ENCODE results near the gene N4BP2L1.
"Not testable (repeated sequence)": the region's sequence is repeated elsewhere in the genome, so short reads cannot be mapped to it uniquely, and the experiment has no call there.

N4BP2L1 gene

DNA sequence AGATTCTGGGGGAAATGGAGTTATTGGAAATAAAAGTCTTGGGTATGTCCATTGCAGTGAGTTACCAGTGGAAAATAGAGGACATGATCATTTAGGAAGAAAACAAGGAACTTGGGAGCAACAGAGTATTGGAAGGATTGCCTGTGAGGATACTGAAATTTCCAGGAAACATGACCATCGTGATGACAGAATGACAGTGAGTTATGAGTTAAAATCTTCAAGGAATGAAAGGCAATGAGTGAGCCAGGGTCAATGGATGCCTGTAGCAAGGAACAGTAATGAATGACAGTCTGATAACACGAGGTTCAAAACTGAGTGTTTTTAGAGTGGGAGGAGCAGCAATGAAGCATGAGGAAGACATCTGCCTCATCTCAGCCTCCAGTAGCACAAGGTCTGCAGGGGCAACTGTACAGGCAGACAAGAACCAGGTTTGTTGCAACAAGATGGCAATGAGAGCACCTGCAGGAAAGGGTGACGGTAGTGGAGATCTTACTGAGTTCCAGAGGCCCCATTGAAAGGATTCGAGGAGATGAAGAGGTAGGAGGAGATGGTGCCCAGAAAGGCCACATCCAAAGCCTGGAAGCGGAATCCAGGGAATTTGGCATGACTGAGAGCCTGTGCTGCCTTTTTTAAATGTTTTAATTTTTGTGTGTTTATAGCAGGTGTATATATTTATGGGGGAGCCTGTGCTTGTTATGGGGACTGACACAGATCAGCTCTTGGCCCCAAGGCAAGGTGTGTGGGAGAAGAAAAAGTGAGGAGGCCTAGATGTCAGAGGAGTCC, 43.9 kb downstream of the N4BP2L1 start:
- in situ Hi-C loops (cut with MboI; ENCODE audit: low sequenced_read_pairs, unreplicated experiment): no loop called here
- TF ChIP-seq, protein P1, sequence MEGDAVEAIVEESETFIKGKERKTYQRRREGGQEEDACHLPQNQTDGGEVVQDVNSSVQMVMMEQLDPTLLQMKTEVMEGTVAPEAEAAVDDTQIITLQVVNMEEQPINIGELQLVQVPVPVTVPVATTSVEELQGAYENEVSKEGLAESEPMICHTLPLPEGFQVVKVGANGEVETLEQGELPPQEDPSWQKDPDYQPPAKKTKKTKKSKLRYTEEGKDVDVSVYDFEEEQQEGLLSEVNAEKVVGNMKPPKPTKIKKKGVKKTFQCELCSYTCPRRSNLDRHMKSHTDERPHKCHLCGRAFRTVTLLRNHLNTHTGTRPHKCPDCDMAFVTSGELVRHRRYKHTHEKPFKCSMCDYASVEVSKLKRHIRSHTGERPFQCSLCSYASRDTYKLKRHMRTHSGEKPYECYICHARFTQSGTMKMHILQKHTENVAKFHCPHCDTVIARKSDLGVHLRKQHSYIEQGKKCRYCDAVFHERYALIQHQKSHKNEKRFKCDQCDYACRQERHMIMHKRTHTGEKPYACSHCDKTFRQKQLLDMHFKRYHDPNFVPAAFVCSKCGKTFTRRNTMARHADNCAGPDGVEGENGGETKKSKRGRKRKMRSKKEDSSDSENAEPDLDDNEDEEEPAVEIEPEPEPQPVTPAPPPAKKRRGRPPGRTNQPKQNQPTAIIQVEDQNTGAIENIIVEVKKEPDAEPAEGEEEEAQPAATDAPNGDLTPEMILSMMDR (IDR thresholded peaks at IDR 0.05; ENCODE audit: borderline replicate concordance, control extremely low read depth, extremely low read depth, insufficient read depth, missing control alignments): no peak
- DNase-seq (ENCODE audit: low spot score): no peak

DNA sequence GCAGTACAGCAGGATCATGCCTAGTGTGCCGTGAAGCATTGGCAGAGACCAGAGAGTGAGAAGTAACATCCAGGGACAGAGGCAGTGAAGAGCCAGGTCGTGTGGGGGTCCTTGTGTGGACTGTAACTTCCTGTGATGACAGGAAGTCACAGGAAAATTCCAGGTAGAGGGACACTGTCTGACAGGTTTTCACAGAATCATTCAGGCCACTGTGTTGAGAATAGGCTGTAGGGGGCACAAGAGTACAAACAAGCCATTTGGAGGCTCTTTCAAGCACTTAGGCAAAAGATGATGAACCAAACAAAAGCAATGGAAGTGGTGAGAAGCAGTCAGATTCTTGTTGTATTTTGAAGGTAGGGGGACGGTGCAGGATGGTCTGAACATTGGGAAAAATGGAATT, 46.4 kb downstream of the N4BP2L1 start:
- in situ Hi-C loops (cut with MboI; ENCODE audit: low sequenced_read_pairs, unreplicated experiment): no loop called here
- TF ChIP-seq, protein P1 (IDR thresholded peaks at IDR 0.05; ENCODE audit: borderline replicate concordance, control extremely low read depth, extremely low read depth, insufficient read depth, missing control alignments): peak; percentile 53
- DNase-seq (ENCODE audit: low spot score): peak; percentile 37

DNA sequence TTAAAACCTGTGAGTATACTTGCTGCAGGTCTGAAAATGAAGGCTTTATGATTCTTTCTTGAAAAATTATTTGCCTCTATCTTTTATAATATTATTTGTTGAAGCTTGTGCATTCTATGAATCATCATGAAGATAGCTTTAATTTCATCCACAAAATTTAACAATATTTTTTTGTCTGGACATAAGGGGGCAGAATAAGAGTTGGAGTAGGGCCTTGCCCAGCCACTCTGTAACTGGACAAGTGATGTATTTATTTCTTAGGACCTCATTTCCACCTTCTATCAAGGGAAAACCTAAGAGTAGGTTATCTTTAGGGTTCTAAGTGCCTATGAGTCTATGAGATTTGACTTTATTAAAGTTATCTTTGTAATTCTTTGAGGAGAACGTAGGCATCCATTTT, 49.9 kb downstream of the N4BP2L1 start:
- in situ Hi-C loops (cut with MboI; ENCODE audit: low sequenced_read_pairs, unreplicated experiment): no loop called here
- TF ChIP-seq, protein P1 (IDR thresholded peaks at IDR 0.05; ENCODE audit: borderline replicate concordance, control extremely low read depth, extremely low read depth, insufficient read depth, missing control alignments): no peak
- no peak for DNase-seq (ENCODE audit: low spot score)

DNA sequence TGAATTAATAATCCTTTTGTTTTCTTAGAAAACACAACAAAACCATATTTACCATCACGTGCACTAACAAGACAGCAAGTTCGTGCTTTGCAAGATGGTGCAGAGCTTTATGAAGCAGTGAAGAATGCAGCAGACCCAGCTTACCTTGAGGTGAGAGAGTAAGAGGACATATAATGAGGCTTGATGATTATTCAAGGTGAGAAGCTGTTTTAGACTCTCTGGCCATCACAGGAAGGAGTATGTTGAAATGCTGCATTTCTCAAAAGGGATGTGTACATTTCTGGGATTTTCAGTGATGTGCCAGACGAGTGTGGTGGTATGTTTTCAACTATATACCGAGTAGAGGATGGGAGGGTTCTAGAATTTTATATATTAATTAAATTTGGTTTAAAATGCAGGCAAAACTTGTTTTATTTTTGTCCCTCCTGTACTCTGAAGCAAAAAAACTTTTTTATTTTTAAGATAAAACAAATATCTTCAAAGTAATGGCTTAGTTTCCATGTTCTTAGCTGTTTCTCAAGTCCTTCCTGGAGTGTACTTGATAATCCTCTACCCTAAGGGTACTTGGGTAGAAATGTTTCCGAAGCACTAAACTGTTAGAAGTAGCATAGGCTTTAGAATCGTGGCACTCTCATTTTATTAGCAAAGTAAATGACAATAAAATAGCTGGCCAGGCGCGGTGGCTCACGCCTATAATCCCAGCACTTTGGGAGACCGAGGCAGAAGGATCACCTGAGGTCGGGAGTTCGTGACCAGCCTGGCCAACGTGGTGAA, 51.1 kb downstream of the N4BP2L1 start:
- in situ Hi-C loops (cut with MboI; ENCODE audit: low sequenced_read_pairs, unreplicated experiment): no loop called here

DNA sequence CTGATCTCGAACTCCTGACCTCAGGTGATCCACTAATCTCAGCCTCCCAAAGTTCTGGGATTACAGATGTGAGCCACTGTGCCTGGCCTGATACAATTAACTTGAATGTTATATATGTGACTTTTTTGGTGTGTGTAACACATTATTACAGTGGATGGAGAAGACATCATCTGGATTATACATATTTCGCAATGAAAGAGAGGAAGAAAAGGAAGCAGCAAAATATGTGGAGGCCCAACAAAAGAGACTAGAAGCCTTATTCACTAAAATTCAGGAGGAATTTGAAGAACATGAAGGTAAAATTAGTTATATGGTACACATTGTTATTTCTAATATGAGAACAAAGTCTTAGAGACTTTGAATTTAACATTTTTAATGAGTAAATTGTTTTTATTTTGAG, 57.1 kb downstream of the N4BP2L1 start:
- TF ChIP-seq, protein P1 (IDR thresholded peaks at IDR 0.05; ENCODE audit: borderline replicate concordance, control extremely low read depth, extremely low read depth, insufficient read depth, missing control alignments): no peak
- in situ Hi-C loops (cut with MboI; ENCODE audit: low sequenced_read_pairs, unreplicated experiment): no loop called here
- DNase-seq (ENCODE audit: low spot score): no peak

More for the DNA sequence above, 51.1 kb downstream of the N4BP2L1 start:
- TF ChIP-seq, protein P1 (IDR thresholded peaks at IDR 0.05; ENCODE audit: borderline replicate concordance, control extremely low read depth, extremely low read depth, insufficient read depth, missing control alignments): no peak
- no peak for DNase-seq (ENCODE audit: low spot score)

DNA sequence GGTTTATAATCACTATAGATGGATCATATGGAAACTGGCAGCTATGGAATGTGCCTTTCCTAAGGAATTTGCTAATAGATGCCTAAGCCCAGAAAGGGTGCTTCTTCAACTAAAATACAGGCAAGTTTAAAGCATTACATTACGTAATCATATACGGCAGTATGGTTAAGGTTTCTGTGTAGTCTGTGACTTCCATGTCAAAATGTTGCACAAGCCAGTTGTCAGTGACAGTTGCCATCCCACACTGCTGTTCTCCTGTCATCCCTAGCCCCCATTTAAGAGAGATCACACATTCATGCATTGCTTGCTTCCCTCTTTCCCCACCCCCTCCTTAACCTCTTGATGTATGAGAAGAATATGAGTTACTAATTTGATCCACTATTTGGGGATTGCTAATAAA, 65.4 kb downstream of the N4BP2L1 start:
- in situ Hi-C loops (cut with MboI; ENCODE audit: low sequenced_read_pairs, unreplicated experiment): no loop called here
- DNase-seq (ENCODE audit: low spot score): no peak

DNA sequence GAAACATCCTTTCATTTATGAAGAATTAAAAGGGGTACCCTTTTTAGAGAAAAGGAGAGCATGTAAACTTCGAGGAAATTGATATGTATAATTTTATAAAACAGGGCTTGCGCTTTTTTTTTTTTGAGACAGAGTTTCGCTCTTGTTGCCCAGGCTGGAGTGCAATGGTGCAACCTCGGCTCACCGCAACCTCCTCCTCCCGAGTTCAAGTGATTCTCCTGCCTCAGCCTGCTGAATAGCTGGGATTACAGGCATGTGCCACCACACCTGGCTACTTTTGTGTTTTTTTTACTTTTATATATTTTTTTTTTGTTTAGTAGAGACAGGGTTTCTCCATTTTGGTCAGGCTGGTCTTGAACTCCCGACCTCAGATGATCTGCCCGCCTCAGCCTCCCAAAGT, 72.0 kb downstream of the N4BP2L1 start:
- DNase-seq (ENCODE audit: low spot score); in situ Hi-C loops (cut with MboI; ENCODE audit: low sequenced_read_pairs, unreplicated experiment): not testable (repeated sequence)

More for the DNA sequence above, 65.4 kb downstream of the N4BP2L1 start:
- TF ChIP-seq, protein P1 (IDR thresholded peaks at IDR 0.05; ENCODE audit: borderline replicate concordance, control extremely low read depth, extremely low read depth, insufficient read depth, missing control alignments): no peak

Data from GM13976 (cell line).